ENCODE data around the gene RAD9A.

- no peak for TF ChIP-seq CTCF (conservative IDR thresholded peaks at IDR 0.05; ENCODE audit: low read depth, low read length)
- no peak for TF ChIP-seq EZH2 (IDR thresholded peaks at IDR 0.05; ENCODE audit: borderline replicate concordance, low read depth, low read length, poor library complexity, severe bottlenecking)
These were observed 35.9 kb upstream of the RAD9A start for GRCh38 chr11:67355794-67356386.
